HepG2 (cell line): ENCODE data around the gene ANO3. TPM values are rescaled to one million over a fixed set of nuclear protein-coding genes. Genes with fewer than 3 reads are reported as not detected.

Experiments
- ETS1 ChIP-seq: sonication (generic); formaldehyde crosslinking; IDR thresholded peaks from 2 replicates; pipeline ENCODE4 v1.4.0; 2020; ENCODE audit warnings: missing genetic modification reagents
- GABPB1 ChIP-seq: IDR thresholded peaks from 2 replicates; pipeline ENCODE4 v1.6.1; 2016; ENCODE audit warnings: mild to moderate bottlenecking, missing genetic modification reagents, moderate library complexity, missing compliant biosample characterization
- HNF4A ChIP-seq: sonication (generic); formaldehyde crosslinking; IDR thresholded peaks from 2 replicates; pipeline ENCODE4 v1.4.0; 2020; ENCODE audit warnings: missing genetic modification reagents
- HOXA3 ChIP-seq: sonication (generic); formaldehyde crosslinking; IDR thresholded peaks from 2 replicates; pipeline ENCODE4 v1.5.0; 2020; ENCODE audit warnings: missing genetic modification reagents
- LBX2 ChIP-seq: sonication (generic); formaldehyde crosslinking; IDR thresholded peaks from 2 replicates; pipeline ENCODE4 v1.5.0; 2020; ENCODE audit warnings: missing genetic modification reagents, mild to moderate bottlenecking, borderline replicate concordance
- MYPOP ChIP-seq: sonication (generic); formaldehyde crosslinking; IDR thresholded peaks from 2 replicates; pipeline ENCODE4 v1.8.1; 2023; ENCODE audit warnings: mild to moderate bottlenecking, moderate library complexity, missing genetic modification reagents
- PITX1 ChIP-seq: sonication (generic); formaldehyde crosslinking; IDR thresholded peaks from 2 replicates; pipeline ENCODE4 v1.5.1; 2020; ENCODE audit warnings: mild to moderate bottlenecking, missing genetic modification reagents
- RFX3 ChIP-seq: IDR thresholded peaks from 2 replicates; pipeline ENCODE4 v1.6.1; 2016; ENCODE audit warnings: missing biosample characterization, missing genetic modification reagents
- SAP130 ChIP-seq: IDR thresholded peaks from 2 replicates; pipeline ENCODE4 v1.6.1; 2016; ENCODE audit warnings: low read depth
- ZFP91 ChIP-seq: sonication (generic); formaldehyde crosslinking; IDR thresholded peaks from 2 replicates; pipeline ENCODE4 v1.9.0; 2022; ENCODE audit warnings: missing genetic modification reagents, mild to moderate bottlenecking, borderline replicate concordance
- ZHX2 ChIP-seq, 2 experiments: sonication (generic) in 1 of 2; formaldehyde crosslinking in 1 of 2; IDR thresholded peaks; 2 replicates each; pipeline versions ENCODE4 v1.6.1 to v1.9.0; 2014 to 2022; ENCODE audit warnings: antibody characterized with exemption in 1 of 2, borderline replicate concordance in 1 of 2, inconsistent platforms in 1 of 2, low read depth in 1 of 2, missing genetic modification reagents in 1 of 2
- ZNF205 ChIP-seq: IDR thresholded peaks from 2 replicates; pipeline ENCODE4 v1.6.1; 2018; ENCODE audit warnings: missing biosample characterization, missing genetic modification reagents
- ZNF687 ChIP-seq: sonication (generic); formaldehyde crosslinking; IDR thresholded peaks from 2 replicates; pipeline ENCODE4 v1.5.1; 2020; ENCODE audit warnings: mild to moderate bottlenecking, missing genetic modification reagents, moderate library complexity
- polyA plus RNA-seq, 8 experiments: library from polyadenylated mRNA; depleted of rRNA in 3 of 8; stranded (reverse) in 7 of 8; unstranded in 1 of 8; fragments of >200 nt; fragmentation: Illumina TruSeq in 4 of 8; extraction: Trizol in 4 of 8; gene quantifications; 2 replicates each; pipeline versions ENCODE4 v1.2.1 to v1.2.3, GENCODE V29; 2011 to 2016; ENCODE audit warnings: low read depth in 4 of 8, missing spikeins in 1 of 8, mixed read lengths in 1 of 8; ENCODE audit not compliant: insufficient read depth in 1 of 8
- total RNA-seq, 5 experiments: library from RNA; depleted of rRNA; stranded (reverse); fragments of >200 nt; fragmentation: Illumina TruSeq; extraction: Trizol; gene quantifications; 2 replicates each; pipeline ENCODE4 v1.2.3, GENCODE V29; 2016; ENCODE audit warnings: low read depth in 1 of 5

The ANO3 gene
- total and polyA plus RNA-seq, 2 of the 13 experiments (the other 11 are each of a cell fraction or from before 2014, with no cell fraction given): 0.17 to 0.44 TPM

GRCh38 chr11:26331911-26332571 is at the start of gene ANO3 (continued):
- TF ChIP-seq MYPOP (CRISPR knock-in tag) (peak; percentile 61; the same call in 1 of the 2 replicates), HOXA3 (CRISPR knock-in tag) (peak; percentile 36; the same call in 1 of the 2 replicates), ZNF687 (CRISPR knock-in tag) (peak; percentile 53), RFX3 (CRISPR knock-in tag) (peak; percentile 90), ETS1 (CRISPR knock-in tag) (no peak), LBX2 (CRISPR knock-in tag) (no peak), PITX1 (CRISPR knock-in tag) (0 out of 2 replicates have a peak, but pooled peaks have one; percentile 18), GABPB1 (CRISPR knock-in tag) (peak; percentile 55; the same call in 1 of the 2 replicates), SAP130 (peak; percentile 26; the same call in 1 of the 2 replicates), ZFP91 (peak; percentile 40; the same call in 1 of the 2 replicates), HNF4A (CRISPR knock-in tag) (peak; percentile 34; the same call in 1 of the 2 replicates), ZHX2 (IDR thresholded peaks at IDR 0.05; ENCODE audit: low read depth) (no peak), ZHX2 (CRISPR knock-in tag; IDR thresholded peaks at IDR 0.05; ENCODE audit: borderline replicate concordance) (no peak), ZNF205 (no peak)
